Measurements from ENCODE around the gene TEDDM1.

The TEDDM1 gene

DNA sequence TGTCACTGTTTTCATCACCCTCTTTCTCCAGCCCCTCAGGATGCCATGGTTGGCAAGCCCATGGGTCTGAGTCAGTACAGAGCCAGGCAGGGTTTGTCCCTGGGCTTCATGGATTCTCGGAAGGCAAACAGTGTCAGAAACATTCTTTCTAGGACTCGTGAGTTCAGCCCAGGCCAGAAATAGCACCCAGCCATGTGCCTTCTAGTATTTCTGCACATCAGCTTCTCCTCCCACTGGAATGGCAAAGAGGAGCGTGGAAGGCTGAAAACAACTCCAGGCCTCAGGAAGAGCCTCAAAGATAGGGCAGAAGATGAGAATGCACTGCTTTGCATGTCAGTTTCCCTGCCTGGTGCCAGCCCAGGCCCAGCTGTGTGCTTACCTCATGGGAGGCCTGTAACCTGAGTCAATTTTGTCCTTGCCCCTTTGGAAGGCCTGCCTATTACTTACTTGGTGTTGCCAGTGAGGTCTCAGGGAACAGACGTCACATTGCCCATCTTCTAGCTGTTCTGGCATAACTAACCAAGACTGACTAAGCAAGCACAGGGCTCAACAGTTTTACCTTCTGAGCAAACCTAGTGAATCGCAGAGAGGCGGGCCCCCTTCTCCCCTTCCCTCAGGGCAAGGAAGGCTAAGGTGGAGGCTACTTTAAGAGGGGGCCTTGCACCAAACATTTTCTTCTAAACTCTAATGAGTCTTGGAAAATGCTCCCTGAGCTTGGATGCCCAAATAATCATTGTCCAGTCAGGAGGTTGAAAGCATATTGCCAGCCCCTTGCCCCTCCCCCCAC is 51.3 kb downstream of the TEDDM1 start:
- H3K9me3 ChIP-seq (ENCODE audit: control insufficient read depth, insufficient read depth, low read length): no peaks in the 10 kb centered on the region
- peaks cover 7% of the 10 kb centered on the region; the same call in 1 of the 2 replicates for H3K4me1 ChIP-seq (ENCODE audit: insufficient read depth, low read length)
- no peak overlapping the region for H3K9ac ChIP-seq (ENCODE audit: low read depth, low read length)
- H3K36me3 ChIP-seq (ENCODE audit: insufficient read depth, low read length): no peaks in the 10 kb centered on the region
